HG03103 (cell line): ENCODE measurements around the gene EPS8L2.

Source experiments
- ATAC-seq: cut with Tn5 transposase; IDR thresholded peaks from one replicate; pipeline ENCODE4 v1.9.1; 2021; ENCODE audit warnings: low read depth; ENCODE audit not compliant: unreplicated experiment

Gene EPS8L2

DNA sequence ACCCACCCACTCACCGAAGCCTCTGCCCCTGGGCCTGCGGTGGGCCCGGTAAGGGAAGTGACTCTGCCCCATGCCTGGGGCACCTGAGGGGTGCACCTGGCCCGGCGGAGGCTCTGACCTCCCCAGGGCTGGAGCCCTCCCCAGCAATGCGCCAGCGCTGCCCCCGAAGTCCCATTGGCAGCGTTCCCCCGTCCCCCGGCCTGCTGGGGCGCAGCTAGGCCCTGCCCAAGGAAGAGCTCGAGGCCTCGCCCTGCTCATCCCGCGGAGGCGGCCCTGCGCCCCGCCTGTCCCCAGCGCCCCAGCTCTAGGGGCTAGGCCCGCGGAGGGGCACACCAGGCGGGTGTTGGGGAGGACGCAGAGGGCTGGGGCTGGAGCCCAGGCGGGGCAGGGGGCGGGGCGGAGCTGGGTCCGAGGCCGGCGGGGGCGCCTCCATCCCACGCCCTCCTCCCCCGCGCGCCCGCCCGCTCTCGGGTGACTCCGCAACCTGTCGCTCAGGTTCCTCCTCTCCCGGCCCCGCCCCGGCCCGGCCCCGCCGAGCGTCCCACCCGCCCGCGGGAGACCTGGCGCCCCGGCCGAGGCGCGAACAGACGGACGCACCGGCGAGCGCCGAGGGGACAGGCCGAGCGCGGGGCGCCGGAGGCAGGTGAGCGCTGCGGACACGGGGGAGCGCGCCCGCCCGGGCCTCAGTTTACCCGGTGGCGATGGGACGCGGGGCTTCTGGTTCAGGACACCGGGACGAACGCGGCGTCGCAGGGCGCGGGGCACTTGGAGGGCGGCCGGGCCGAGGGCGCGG lies at the start of gene EPS8L2:
EPS8L2 (plus strand) TSS at position 586 of the 793 bp plus-strand sequence. CDS start 3,177 bp downstream, outside the sequence.
- ATAC-seq = no peak

DNA sequence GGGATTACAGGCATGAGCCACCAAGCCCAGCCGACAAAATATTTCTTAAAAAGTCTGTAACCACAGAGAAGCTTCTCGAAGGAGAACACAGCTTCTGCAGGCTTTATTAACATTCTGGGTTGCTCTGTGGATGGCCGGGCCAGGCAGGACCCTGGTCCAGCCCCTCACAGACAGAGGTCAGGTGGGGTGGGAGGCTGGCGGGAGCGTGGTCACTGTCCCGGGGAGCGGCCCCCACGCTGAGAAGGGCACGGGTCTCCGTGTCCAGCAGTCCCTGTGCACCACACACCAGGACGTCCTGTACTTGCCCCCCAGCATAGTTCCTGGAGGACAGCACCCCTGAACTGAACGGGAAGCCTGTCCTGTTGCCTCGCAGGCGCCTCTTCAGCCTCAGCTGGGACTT lies 49.6 kb upstream of the EPS8L2 start:
- ATAC-seq = no peak

DNA sequence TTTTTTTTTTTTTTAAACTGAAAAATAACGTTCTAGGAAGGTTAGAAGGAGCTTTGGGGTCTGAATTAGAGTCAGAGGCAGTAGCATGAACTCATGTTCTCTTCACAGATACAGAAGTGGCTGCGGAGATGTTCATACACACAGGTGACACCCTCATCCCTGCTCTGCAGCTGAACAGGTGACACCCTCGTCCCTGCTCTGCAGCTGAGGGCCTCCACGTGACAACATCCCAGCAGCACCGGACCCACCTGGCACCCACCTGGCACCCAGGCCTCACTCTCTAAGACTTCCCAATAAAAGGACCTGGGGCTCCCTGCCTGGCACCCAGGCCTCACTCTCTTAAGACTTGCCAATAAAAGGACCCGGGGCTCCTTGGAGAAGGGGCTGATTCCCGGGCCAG lies 49.2 kb upstream of the EPS8L2 start:
- no peak for ATAC-seq

DNA sequence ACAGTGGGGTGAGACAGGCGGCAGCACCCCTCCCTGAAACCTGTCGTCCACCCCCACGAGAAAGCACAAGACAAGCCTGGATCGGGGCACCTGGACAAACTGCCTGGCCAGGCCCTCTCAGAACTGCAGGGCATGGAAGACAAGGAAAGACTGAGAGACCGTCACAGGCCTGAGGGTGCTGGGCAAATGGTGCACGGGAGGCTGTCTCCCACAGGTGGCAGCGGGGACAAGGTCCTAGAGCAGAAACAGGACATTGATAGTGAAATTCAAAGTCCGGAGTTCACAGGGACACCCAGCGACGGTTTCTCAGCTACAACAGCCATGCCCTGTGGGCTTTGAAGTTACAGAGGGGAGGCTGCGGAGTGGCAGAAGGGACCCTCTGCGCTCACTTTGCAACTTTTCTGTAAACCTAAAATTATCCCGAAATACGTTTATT lies 48.3 kb upstream of the EPS8L2 start:
- no peak for ATAC-seq

DNA sequence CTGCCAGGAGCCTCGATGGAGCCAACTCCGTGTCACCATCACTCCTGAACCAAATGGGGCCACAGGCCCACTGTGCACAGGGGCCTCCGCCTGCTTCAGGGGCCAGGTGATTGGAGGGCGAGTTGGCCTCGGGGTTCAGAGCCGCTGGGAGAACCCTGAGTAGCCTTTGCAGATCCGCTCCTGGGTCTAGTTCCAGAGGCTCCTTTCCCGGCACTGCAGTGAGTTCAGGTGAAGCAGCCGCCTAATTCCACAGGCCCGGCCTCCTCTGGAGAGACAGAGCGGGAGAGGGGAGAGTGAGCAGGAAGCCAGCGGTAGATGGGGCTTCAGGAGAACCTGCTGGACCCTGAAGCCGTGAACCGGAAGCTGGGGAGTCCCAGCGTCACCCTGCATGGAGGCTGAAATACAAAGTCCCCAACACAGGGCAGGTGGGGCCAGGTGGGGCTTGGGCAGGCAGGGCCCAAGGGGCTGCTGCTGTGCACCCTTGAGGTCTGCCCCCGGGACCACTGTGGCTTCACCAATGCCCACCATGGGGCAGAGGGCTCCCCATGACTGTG lies 46.4 kb upstream of the EPS8L2 start:
- ATAC-seq = no peak

DNA sequence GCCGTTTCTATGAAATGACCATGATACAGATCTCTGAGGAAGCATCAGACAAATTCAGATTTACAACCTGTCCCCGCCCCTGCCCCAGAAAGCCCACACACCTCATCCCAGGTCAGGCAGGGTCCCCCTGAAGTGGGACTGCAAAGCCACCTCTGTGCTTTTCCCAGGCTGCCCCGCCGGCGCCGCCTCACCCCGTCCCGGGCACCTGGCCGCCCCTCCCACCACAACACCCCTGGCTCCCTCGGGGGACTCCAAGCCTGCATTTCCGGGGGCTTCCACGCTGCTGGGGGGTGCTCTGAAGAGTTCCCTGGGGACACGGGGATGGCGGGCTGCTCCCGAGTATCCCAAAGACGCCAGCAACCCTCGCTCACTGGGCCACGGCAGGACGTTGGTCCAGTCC lies 45.8 kb upstream of the EPS8L2 start:
- no peak for ATAC-seq

DNA sequence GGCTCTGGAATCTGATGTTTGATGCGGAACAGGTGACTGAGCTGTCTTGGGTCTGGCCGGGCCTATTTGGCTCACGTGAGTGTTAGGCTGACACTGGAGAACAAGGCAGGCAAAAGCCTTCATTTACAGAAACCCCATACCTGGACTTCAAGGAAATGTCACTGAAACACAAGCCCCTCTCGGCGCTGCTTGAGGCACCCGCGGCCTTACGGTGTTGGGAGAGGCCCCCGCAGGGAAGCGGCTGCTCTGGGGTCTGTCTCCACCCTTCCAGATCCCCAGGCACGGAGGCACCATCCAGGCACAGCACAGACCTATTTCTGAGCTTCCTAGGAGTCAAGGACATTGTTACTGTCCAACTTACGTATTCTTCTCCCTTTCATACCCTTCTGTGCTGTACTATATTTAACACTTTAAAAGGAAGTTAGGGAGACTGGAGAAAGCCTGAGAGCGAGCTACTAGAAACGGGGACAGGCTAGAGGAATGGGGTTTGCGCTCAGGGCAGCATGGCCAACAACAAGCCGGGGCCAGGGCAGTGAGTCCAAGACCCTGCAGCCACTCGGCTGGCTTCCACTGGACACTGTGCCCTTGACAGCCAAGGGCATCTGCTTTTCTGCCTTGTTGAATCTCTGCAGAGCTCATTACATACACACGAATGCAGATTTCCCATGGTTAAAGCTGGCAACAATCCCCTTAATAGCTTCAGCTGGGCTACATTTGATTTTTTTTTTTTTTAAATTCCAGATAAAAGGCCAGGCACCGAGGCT lies 45.2 kb upstream of the EPS8L2 start:
- no peak for ATAC-seq

DNA sequence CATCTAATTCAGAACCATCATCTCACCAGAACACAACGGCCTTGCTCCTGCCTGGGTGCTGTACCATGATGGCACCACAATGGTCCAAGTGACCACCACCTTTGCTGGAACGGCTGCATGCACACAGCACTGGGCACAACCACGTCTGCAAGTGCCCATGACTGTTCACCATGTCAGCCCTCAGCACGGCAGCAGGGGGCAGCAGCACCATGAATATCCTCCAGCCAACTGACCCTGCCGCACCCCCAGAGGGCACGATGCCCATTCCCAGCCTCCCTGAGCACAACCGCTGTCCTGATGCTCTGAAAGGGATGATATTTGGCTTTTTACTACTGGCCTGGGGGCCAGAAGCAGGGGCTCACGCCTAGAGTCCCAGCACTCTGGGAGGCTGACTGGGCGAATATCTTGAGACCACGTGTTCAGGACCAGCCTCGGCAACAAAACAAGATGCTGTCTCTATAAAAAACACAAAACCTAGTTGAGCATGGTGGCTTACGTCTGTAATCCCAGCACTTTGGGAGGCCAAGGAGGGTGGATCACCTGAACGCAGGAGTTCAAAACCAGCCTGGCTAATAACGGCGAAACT lies 43.2 kb upstream of the EPS8L2 start:
- ATAC-seq = no peak

DNA sequence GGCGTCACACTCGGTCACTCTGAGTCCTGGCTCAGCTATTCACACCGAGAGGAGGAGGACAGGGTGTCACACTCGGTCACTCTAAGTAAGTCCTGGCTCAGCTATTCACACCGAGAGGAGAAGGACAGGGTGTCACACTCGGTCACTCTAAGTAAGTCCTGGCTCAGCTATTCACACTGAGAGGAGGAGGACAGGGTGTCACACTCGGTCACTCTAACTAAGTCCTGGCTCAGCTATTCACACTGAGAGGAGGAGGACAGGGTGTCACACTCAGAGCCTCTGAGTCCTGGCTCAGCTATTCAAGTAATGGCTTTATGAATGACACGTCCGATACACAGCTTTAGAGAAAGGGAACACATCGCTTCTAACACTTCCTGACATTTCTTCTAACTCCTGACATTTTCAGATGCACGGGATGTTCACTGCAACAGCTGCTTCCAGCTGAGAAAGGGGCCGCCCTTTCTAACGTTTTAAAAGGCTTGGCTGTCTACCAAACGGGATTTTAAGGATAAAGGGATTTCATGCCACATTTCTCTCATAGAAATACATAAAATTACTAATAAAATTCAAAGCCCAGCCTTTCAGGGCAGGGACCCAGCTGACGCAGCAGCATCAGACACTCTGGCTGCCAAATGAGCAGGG lies 40.8 kb upstream of the EPS8L2 start:
- no peak for ATAC-seq

DNA sequence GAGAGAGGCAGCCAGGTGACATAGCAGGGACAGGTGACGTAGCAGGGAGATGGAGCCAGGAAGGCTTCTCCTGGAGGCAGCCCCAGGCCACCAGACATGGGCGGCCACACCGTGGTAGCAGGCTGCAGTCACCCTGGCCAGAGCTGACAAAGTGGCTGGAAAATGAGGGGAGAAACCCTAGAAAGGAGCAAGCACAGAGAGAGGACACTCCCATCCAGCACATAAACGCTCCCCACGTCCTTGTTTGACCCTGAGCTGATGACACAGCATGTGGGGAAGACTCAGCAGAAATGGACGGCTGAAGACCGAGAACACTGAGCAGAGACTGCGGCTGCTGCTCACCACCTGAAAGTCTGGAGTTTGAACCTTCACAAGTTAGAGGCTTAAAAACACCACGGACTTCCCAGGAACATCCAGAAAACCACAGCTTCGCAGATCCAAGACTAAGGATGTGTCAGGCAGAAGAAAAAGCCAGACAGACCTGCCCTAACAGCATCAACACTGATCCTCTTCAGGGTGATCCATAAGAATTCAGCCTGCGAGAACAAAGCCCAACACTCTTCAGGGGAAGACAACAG lies 40.2 kb upstream of the EPS8L2 start:
- ATAC-seq = no peak

DNA sequence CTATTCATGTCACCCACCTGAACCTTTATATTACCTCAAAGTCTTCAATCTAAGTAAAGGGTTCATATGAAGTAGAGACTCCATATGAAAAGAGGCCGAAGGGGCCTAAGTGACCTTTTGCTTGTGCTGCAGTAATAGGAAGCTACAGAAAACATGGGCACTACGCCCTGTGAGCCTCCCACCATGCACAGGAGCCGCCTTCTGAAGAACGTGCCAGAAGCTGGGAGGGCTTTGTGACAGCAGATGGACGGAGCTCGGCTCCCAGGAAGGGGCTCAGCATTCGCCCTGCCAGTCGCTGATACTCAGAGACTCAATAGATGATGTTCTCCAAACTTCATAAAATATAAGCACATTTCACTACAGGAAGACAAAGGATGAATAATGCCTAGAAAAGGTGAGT lies 32.2 kb upstream of the EPS8L2 start:
- no peak for ATAC-seq

DNA sequence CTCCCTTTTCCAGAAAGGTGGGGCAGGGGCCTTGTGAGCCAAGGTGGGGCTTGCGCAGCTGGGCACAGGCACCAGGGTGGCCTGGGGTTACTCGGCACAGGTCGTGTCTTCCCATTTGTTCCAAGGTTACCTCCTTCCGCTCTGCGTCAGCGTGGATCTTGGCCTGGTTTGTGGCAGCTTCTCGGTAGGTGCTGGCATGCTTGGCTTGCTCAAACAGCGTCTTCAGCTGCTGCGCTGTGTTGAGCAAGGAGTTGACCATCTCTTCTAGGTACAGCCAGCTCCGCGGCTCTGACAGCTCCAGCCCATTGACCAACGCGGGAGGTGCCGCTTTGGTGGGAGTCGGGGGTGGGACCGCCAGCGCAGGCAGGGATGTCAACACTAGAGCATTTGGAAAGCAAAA lies 31.6 kb upstream of the EPS8L2 start:
- ATAC-seq = no peak

DNA sequence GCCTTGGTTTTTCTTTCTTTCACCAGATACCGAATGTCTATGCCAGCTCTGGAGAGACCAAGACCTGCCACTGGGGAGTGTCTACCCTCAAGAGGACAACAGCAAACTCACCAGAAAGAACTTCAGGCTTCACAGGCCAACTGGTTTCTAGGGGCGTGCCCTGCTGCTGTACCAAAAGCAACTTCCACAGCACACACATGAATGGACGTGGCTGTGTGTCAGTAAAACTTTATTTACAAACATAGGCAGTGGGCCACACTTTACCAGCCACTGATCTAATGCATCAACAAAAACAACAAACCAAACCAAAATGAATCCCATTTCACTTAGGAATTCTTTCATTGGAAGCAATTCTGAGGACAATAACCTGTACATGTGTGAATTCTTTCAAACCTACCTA lies 27.7 kb upstream of the EPS8L2 start:
- no peak for ATAC-seq

DNA sequence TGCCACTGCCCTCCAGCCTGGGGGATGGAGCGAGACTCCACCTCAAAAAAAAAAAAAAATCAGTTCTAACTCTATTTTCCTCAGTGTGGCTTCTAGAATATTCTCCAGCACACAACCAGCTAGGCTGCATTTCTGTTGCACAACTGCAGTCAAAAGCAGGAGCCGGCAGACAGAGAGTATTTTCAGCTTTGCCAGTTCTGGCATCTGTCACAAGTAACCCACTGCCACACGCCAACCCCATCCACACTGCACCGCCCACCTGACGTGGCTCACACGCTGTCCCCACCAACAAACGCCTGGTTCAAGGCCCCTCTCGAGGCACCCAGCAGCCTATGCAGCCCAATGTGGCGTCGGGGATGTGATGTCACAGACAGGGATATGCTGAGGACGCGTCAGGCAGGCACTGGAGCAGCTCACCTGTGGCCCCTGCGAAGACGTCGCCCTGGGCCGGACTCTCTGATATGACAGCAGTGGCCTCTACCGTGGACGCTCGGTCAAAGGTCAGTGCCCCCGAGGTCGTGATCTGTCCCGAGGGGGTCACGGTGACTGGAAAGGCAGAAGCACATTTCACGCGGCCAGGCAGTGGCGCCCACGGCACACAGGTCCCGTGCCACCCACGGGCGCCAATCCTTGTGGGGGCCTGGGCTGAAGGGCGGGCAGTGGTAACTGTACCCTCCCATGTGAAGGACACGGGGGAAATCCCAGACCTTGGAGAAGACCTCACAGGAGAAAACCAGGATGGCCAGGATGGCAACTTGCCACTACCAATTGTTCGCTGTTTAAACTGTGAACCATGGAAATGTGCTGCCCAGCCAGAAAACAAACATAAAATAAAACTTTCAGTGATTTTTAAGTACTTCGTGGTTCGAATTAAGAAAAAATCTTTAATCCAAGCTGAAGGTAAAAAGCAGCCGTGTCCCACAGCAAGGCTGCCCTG lies 26.5 kb upstream of the EPS8L2 start:
- no peak for ATAC-seq

DNA sequence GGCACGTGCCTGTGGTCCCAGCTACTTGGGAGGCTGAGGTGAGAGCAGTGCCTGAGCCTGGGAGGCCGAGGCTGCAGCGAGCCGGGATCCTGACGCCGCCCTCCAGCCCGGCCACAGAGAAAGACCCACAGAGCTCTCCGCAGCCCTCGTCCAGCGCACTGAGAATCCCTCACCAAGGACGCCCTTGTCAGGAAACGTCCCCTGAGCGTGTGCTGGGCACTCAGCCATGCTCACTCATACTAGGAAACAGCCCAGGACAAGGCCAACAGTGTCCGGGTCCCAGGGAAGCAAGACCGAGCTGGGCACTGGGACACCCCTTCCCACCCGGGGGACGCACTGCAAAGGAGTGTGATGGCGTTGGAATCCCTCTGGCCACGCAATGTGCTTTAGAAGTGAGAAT lies 25.6 kb upstream of the EPS8L2 start:
- no peak for ATAC-seq

DNA sequence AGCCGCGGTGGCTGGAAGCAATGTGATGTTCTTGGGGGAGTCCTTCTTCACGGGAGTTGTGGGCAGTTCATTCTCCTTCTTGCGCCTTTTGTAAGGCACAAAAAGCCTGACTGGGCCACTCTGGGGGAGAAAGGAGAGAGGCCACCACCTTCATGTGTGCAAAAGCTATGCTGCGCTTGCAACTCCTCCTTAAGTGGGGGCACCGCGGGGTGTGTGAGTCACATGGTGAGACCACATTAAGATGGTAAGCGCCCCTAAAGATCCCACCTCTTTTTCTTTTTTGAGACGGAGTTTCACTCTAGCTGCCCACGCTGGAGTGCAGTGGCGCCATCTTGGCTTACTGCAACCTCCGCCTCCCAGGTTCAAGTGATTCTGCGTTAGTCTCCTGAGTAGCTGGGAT lies 25.1 kb upstream of the EPS8L2 start:
- ATAC-seq = no peak

DNA sequence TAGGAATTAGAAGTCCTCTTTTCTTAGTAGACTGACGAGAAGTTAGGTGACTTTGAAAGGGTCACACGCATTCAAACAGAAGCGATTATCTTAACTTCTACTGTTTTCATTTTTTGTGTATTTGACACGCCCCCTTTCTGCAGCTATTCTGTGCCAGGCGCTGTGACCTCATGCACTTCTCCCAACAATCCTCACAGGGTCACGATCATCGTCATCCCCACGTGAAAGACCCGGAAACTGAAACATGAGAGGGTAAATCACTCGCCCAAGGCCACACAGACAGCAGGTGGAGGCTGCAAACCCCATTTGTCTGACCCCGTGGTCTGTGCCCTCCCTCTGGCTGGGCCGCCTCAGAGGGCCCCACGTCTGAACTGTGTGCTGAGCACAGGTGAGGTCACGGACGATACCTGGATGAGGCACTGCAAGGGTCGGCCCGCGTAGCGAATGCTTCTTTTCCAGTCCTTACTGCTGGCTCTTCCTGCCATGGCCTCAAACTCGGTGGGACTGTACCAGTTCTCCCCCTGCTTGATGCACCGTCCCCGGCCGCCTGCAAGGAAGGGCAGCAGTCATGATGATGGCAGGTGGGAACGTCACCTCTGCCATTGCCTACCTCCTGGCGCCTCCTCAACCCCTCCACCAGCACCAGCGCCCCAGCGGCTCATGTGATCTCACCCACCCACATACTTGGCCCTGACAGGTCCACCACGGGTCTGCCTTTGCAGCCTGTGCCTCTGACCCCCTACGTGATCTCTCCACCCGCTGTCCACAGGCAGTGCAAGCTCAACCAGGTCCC lies 19.4 kb upstream of the EPS8L2 start:
- no peak for ATAC-seq

DNA sequence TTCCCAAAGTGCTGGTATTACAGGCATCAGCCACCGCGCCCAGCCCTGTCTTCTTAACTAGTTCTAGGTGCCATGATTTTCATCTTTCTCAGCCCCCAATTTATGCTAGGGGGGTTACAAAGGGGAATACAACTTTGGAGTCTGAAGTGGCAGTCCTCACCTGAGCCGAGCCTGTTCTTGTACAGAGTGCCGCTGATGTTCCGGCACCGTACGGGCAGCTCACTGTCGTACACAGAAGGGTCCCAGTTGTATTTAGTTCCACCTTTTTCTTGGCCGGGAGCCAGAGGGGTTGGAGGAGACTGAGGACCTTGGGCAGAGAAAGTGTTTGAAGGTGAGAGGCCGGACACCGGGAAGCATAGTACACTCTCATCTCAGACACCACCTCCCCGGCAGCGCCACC lies 18.3 kb upstream of the EPS8L2 start:
- no peak for ATAC-seq

DNA sequence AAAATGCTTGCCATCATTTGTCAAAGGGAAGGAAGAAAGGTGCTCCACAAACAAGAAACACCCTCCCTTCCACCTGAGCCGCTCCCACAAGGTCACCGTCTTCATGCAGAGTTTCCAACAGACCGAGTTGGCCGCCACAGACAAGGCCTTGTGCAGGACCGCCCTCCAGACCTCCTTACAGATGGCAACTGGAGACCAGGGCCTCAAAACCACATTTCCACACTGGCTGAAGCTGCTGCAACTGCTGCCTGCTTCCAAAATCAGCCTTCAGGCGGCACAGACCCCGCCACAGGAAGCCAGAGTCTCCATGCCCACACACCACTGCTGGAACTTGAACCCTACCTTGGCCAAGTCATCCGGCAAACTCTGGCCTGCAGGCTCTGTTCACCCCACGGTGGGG lies 17.4 kb upstream of the EPS8L2 start:
- no peak for ATAC-seq
